ENCODE results near the gene RAB36.

RAB36 gene

DNA sequence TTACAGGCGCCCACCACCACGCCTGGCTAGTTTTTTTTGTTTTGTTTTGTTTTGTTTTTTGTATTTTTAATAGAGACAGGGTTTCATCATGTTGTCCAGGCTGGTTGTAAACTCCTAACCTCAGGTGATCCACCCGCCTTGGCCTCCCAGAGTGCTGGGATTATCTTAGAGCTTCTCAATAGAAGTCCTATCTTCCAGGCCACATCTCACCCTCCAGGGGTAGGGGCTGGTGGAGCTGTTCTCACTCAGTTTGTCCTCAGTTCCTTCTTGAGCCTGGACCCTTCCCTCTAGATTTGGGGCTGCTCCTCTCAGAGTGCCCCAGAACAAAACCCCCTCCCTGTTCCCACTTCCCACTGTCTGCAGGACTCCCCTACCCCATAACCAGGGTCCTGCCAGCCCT lies 66.3 kb downstream of the RAB36 start:
- no peak for DNase-seq

DNA sequence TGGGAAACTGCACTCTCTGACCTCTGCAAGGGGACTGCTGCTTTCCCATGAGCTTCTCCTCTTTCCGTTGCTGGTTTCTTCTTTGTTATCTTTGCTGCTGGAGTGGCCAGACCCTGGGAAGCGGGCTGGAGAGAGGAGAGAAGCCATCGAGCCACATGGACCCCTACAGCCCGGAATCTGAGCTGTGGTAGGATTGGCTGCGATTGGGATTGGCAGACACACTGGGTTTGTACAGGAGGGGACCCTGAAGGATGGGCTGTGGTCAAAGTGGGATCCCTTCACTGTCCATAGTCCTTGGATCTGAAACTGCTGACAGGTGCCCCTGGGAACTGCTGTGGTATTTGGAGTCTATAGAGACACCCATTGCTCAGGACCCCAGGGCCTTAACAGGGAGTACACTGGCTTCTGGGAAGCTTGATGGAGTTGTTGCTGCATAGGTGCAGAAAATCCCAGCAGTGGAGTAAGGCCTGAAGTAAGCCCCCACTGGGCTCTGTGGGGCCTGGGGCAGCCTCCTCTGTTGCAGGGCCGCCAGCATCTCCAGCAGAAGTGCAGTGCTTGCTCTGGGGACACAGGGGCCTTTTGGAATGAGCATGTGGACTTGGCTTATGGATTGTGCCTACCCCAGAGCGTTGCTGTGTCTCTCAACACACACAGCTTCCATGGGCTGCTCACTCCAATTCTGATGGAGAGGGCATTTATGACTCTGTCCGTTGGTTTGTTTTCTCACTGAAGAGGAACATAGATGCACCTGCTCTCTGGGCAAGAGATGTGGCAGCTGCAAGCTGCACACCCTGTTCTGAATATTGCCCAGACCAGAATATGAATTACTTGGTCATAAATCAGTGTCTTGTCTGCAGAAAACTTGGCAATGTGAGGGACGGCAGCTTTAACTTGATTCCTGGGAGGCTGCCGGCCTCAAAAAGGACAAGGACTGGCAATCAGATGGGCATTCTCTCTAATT lies 67.1 kb downstream of the RAB36 start:
- DNase-seq, result no peak

DNA sequence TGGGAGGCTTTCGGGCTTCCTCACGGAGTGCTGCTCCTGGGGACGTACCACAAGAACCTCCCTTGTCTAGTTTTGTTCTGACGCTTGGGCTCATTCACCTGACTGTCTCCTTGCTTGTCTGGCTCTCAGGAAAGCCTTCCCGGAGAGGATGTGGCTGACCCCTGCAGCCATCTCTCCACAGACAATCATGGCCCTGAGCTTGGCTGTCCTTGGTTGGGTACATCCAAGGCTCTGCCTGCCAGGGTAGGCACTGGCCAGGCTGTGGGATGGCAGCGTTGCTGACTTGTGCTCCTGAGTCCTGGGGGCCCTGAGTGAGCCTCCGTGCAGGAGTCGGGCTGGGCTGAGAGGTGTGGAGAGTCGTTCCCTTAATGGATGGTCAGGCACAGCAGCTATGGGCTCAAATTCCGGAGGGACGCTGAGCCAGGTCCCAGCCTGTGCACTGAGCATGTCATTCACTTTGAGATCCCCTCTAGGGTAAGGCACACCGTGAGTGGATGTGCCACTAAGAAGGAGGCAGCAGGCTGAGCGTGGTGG lies 67.8 kb downstream of the RAB36 start:
- DNase-seq, result no peak

DNA sequence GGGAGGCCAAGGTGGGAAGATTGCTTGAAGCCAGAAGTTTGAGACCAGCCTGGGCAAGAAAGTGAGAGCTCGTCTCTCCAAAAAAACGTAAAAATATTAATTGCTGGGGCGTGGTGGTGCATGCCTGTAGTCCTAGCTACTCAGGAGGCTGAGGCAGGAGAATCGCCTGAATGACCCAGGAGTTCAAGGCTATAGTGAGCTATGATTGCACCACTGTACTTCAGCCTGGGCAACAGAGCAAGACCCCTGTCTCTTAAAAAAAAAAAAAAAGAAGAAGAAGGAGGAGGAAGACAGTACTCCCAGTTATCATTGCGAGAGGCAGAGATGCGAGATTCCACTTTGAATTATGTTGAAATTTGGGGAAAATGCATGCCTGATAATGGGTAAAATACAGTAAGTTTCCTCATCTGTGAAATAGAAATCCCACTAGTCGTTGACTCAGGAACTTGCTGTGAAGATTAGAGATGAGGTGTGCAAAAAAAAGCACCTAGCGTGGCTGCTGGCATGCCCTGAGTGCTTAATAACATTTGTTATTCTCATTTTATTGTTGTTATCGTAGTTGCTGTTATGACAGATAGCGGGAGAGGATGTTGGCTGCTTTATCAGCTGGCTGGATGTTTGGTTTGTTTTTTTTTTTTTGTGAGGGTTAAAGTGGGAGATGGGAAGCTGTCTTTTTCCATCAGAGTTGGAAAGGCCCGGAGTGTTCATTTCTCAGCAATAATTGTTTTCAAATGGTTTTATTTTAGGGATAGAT lies 68.5 kb downstream of the RAB36 start:
- DNase-seq, result no peak

Measured in activated CD4-positive, alpha-beta T cell treated with anti-CD3 and anti-CD28 coated beads, Interleukin-2, amount 50 U/mL, for 48 hours (primary cell).